ENCODE results near the gene UNC50.
"Not testable (repeated sequence)": the region's sequence is repeated elsewhere in the genome, so short reads cannot be mapped to it uniquely, and the experiment has no call there.

Gene UNC50

GRCh38 chr2:98608962-98609604 is 694 bp downstream of the UNC50 start:
- DNase-seq (ENCODE audit: low read depth) = no peak

DNA sequence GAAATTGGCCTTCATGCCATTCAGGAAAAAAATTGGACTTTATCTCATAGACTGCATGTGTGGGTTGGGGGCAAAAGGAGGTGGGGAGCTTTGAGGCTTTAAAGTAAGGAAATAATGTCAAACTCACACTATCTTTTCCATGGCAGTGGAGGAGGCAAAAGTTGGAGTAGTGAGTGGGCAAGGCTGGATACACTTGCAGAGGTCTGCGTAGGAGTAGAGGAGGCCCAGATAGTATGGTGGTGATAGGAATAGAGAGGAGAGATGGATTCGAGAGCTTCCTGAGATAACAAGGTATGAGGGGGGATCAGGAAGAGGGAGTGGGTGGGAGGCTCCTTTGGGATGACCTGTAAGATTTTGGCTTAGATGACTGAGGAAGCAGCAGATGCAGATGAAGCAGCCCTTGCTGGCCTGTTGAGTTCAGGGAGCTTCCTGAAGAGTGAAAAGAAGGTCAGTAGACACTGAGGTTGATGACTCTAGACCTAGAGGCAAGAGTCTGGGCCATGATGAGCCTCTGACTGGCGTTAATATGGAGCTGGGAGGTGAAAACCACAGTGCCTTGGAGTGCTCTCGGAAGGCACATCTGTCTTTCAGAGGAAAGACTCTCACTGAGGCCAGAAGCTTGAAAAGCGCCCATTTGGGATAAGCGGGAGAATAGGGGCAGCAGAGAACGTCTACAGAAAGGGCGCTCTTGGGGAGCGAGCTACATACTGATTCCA is 5.8 kb downstream of the UNC50 start:
- DNase-seq (ENCODE audit: low read depth) = no peak

DNA sequence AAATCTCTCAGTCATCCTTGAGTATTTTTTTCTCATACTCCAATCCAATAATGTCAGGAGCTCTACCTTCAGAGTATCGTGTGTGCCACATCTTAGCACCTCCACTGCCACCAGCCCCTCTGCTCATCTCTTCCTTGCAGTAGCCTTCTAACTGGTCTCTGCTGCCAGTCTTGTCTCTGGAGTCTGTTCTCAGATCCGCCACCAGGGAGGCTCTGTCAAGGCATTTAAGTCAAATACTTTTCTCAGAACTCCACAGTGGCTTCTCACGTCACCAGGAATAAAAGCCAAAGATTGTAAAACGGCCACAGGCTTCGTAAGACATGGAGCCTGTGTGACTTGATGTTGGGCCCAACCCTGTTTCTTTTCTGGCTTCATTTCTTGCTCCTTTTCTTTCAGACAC is 7.1 kb downstream of the UNC50 start:
- no peak for DNase-seq (ENCODE audit: low read depth)

GRCh38 chr2:98617149-98617548 is 8.8 kb downstream of the UNC50 start:
- DNase-seq (ENCODE audit: low read depth) = no peak

DNA sequence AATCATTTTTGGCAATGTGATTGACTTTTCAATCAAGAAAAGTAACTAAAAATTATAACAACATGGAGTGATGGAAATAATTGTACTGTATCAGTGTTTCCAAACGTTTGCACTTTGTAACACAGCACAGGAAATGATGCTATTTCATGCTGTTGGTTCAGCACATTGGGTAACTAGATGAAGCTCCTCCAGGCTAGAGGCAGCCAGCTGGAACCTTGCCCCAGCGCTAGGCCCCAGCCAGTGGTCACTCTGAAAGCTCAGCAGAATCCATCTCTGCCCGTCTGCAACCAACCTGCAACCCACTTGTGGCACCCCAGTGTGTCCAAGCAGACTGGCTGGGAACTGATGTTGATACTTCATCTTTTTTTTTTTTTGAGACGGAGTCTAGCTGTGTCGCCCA is 15.3 kb downstream of the UNC50 start:
- DNase-seq (ENCODE audit: low read depth) = no peak

- no peak for DNase-seq (ENCODE audit: low read depth)
Measured at GRCh38 chr2:98632351-98632750, 24.0 kb downstream of the UNC50 start.

GRCh38 chr2:98634406-98635092 is 26.2 kb downstream of the UNC50 start:
- DNase-seq (ENCODE audit: low read depth) = peak; percentile 45

DNA sequence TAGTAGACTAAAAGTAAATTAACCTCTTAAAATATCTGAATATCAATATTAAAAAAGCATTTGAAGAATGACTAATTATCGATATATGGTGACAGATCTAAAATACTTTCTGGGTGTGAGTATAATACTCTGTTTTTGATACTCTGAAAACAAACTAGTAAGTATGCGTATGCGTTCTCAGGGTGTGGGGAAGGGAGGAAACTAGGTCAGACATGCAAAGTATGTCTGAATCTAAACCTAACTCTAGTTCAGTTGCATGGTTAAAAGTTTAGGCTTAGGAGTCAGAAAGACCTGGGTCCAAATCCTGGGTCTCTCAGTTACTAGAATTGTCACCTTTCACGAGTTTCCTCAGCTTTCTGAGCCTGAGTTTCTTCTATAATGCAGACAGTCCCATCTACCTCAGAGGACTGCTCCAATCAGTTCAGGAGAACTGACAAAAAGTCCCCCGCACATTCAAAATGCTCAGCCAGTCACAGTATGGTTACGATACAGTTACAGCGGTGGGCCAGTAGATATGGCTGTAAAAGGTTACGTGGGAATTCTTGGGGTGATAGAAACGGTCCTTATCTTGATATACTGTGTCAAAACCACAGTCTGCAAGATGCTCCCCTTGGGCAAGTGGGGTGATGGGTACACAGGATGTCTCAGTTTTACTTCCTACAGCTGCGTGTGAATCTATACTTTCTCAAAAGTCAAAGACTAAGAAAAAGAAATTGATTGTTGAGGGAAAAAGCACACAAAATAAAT is 29.2 kb downstream of the UNC50 start:
- DNase-seq (ENCODE audit: low read depth) = peak; percentile 29

- DNase-seq (ENCODE audit: low read depth) = no peak
Measured at GRCh38 chr2:98643496-98644100, 35.2 kb downstream of the UNC50 start.

DNA sequence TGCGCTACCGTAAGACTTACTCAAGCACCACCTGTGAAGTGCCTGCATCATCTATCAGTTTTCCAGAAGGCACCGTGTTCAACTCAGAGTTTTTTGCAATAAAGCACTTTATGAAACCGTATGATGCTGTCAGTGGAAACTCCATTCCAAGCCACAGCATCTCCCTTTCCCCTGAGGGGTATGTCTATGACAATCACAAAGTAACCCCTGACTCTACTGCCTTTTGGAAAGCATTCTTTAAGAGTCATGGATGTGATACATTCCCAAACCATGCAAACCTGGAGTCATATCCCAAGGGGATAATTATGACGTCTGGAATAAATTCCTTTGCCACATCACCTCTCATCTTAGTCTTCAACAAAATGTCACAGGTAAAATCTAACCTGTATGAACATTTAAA is 39.2 kb downstream of the UNC50 start:
- DNase-seq (ENCODE audit: low read depth) = no peak

GRCh38 chr2:98648451-98648850 is 40.1 kb downstream of the UNC50 start:
- DNase-seq (ENCODE audit: low read depth) = no peak

- peak; percentile 74 for DNase-seq (ENCODE audit: low read depth)
Measured at GRCh38 chr2:98649135-98649991, 41.0 kb downstream of the UNC50 start.

DNA sequence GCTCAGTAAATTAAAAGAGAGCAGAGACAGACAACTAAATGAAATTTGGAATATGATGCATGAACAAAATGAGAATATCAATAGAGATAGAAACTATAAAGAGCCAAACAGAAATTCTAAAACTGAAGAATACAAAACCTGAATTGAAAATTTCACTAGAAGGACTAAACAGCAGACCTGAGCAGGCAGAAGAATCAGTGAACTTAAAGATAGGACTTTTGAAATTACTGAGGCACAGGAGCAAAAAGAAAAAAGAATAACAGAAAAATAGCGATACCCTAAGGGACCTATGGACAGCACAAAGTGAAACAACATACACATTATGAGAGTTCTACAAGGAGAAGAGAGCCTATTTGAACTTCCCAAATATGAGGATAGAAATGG is 41.6 kb downstream of the UNC50 start:
- no peak for DNase-seq (ENCODE audit: low read depth)

DNA sequence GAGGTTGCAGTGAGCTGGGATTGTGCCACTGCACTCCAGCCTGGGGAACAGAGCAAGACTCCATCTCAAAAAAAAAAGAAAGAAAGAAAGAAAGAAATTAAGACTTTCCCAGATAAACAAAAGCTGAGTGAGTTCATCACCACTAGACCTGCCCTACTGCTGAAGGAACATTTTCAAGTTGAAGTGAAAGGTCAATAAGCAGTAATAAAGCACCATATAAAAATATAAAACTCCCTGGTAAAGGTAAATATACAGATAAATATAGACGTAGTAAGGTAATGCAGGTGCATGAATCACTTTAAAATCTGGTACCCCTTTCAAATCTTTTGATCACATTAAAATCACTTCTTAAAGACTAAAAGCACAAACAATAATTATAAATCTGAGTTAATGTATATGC is 42.6 kb downstream of the UNC50 start:
- DNase-seq (ENCODE audit: low read depth) = no peak

GRCh38 chr2:98654699-98655495 is 46.5 kb downstream of the UNC50 start:
- DNase-seq (ENCODE audit: low read depth) = no peak

DNA sequence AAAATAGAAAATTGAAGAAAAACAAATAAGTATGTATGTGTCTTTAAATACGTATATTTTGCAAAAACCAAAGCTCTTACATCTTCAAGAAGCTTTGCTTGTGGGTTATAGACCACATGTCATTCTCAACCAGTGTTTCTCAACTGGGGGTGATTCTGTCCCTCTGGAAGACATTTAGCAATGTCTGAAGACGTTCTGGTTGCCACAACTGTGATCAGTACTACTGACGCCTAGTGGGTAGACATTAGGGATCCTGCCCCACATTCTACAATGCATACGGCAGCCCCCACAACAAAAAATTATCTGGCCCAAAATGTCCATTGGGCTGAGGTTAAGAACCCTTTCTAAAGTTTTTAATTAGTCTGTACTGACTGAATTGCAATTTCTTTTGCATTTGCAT is 48.4 kb downstream of the UNC50 start:
- DNase-seq (ENCODE audit: low read depth) = no peak

DNA sequence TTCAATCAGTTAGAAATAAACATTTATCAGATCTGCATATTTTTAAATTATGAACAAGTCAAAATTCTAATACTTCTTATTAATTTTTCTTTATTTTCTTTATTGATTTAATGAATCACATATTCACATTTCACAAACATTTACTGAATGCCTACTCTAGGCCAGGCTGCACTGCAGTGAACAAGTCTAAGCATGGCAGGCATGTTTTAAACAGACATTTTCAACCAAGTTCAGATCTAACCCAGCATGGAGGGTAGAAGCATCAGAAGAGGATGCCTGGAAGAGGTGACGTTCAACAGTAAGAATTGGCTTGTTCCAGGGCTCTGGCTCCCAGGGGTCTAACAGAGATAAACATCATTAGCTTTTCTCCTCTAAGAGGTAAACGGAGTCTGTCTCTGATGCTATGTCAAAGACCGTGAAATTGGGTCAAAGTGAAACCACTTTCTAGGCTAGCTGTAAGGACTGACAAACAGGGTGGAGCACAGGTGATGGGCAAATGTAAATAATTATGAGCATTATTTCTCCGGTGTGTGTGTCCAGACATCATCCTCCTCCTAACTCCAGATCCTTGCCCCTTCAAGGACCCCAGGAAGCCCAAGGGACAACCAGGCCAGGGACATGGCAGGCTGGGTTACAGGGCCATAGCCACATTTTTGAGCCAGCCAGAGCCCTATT is 50.6 kb downstream of the UNC50 start:
- DNase-seq (ENCODE audit: low read depth) = no peak

DNA sequence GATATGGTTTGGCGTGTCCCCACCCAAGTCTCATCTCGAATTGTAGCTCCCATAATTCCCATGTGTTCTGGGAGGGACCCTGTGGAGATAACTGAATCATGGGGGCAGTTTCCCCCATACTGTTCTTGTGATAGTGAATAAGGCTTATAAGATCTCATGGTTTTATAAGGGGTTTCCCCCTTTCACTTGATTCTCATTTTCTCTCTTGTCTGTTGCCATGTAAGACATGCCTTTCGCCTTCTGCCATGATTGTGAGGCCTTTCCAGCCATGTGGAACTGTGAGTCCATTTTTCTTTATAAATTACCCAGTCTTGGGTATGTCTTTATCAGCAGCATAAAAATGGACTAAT is 51.1 kb downstream of the UNC50 start:
- not testable (repeated sequence) for DNase-seq (ENCODE audit: low read depth)

DNA sequence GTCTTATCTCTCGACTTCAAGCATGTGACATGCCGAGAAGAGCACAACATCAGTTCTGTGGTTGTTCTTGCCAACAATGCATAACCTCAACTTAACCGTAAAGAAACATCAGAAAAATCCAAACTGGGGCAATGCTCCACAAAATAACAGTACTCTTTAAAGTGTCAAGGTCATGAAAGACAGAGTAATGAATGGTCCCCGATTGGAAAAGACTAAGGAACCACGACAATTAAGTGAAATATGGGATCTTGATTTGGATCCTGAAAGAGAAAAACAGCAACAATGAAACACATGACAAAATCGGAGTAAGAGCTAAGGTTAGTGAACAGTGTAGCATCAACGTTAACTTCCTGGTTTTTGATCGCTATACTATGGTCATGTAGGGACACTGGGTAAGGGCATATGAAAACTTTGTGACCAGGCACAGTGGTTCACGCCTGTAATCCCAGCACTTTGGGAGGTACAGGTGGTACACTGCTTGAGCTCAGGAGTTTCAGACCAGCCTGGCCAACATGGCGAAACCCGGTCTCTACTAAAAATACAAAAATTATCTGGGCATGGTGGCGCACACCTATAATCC is 55.2 kb downstream of the UNC50 start:
- DNase-seq (ENCODE audit: low read depth) = no peak

GRCh38 chr2:98664323-98664722 is 55.9 kb downstream of the UNC50 start:
- no peak for DNase-seq (ENCODE audit: low read depth)
